GM19035 (cell line): Measurements from ENCODE around the gene FMO3.

Experiments
- ATAC-seq: cut with Tn5 transposase; IDR thresholded peaks from one replicate; pipeline ENCODE4 v1.9.1; 2021; ENCODE audit not compliant: unreplicated experiment

Gene FMO3

GRCh38 chr1:171155484-171155883, 64.8 kb downstream of the FMO3 start:
- ATAC-seq = no peak

GRCh38 chr1:171158096-171158495, 67.4 kb downstream of the FMO3 start:
- ATAC-seq = no peak

DNA sequence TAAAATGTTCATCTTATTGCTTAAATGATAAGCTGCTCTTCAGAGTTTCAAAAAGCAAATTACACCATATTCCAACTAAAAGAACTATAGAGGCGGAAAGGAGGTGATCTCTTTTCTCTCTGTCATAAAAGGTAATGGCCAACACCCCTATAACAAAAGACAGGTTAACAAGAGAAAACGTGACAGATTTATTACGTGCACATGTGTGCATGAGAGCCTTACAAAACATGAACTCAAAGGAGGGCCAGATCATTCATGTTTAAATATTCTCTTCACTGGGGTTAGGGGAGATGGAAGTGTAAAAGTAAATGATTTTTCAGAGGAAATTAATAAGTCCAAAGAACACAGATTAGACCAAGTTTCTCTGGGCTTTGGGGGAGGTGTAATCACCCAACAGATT, 67.8 kb downstream of the FMO3 start:
- no peak for ATAC-seq

- no peak for ATAC-seq
Observed at GRCh38 chr1:171159148-171159547, 68.4 kb downstream of the FMO3 start.

- ATAC-seq = no peak
Observed at GRCh38 chr1:171160211-171160610, 69.5 kb downstream of the FMO3 start.

- no peak for ATAC-seq
Observed at GRCh38 chr1:171160639-171161354, 70.1 kb downstream of the FMO3 start.

DNA sequence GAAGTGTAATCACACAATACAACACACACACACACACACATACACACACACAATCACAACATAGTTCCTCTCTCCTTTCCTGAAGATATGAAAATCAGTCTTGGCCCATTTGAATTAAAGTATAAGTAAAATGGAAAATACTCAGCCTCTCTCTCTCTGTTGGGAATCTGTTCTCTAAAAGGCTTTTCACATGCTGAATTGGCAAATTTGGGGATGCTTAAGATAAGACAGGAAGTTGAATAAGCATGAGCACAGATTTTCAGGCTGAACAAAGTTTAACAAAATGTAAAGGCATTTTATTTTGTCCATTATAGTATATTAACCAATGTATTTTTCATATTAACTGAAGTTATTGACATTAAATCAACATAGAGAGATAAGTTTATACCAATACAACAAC, 70.7 kb downstream of the FMO3 start:
- ATAC-seq = no peak

GRCh38 chr1:171166361-171166760, 75.7 kb downstream of the FMO3 start:
- no peak for ATAC-seq
